C4-2B (cell line): ENCODE results near the gene FOXK1.

Experiments used
- ZFX ChIP-seq: fragments of 450-650 bp; IDR thresholded peaks from 2 replicates; pipeline ENCODE4 v1.6.1; 2017
- TF ChIP-seq, protein P1 (sequence below): fragments of 450-650 bp; conservative IDR thresholded peaks from 2 replicates; pipeline ENCODE4 v1.5.1; 2017; ENCODE audit warnings: mild to moderate bottlenecking

DNA sequence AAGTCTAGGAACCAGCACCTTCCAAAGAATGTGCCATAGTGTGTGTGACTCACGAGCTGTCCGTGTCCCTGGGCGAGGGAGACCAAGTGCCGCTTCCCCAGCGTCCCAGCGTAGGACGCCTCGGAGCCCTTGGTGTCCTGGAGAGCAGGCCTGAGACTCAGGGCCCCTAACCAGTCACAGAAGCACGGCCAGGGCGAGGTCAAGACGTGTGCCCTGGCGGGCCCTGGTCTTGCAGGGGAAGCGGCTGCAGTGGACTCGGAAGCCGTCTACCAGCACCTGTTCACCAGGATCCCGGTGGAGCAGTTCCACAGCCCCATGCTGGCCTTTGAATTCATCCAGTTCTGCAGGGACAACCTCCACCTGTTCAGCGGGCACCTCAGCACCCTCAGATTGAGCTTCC, 103.9 kb downstream of the FOXK1 start:
- TF ChIP-seq, protein P1, sequence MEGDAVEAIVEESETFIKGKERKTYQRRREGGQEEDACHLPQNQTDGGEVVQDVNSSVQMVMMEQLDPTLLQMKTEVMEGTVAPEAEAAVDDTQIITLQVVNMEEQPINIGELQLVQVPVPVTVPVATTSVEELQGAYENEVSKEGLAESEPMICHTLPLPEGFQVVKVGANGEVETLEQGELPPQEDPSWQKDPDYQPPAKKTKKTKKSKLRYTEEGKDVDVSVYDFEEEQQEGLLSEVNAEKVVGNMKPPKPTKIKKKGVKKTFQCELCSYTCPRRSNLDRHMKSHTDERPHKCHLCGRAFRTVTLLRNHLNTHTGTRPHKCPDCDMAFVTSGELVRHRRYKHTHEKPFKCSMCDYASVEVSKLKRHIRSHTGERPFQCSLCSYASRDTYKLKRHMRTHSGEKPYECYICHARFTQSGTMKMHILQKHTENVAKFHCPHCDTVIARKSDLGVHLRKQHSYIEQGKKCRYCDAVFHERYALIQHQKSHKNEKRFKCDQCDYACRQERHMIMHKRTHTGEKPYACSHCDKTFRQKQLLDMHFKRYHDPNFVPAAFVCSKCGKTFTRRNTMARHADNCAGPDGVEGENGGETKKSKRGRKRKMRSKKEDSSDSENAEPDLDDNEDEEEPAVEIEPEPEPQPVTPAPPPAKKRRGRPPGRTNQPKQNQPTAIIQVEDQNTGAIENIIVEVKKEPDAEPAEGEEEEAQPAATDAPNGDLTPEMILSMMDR: no peak
- no peak for TF ChIP-seq ZFX
